Muscle of leg (tissue), 11 donors: ENCODE data around the gene FAM114A1. TPM values are rescaled to one million over a fixed set of nuclear protein-coding genes. Genes with fewer than 3 reads are reported as not detected.

Experiments
- DNase-seq: peaks from one replicate; pipeline ENCODE4 v3.0.0; 2013
- H3K27ac ChIP-seq: one replicate; pipeline ENCODE4 v1.5.1; 2013; ENCODE audit warnings: mild to moderate bottlenecking, low read length, control low read depth
- H3K27me3 ChIP-seq: one replicate; pipeline ENCODE4 v1.6.1; 2013; ENCODE audit warnings: low read length; ENCODE audit not compliant: control insufficient read depth, insufficient read depth
- H3K36me3 ChIP-seq: one replicate; pipeline ENCODE4 v1.6.1; 2013; ENCODE audit warnings: low read length; ENCODE audit not compliant: control insufficient read depth, insufficient read depth
- H3K4me1 ChIP-seq: one replicate; pipeline ENCODE4 v1.6.1; 2013; ENCODE audit warnings: low read length; ENCODE audit not compliant: control insufficient read depth, insufficient read depth
- H3K4me3 ChIP-seq: one replicate; pipeline ENCODE4 v1.5.1; 2013; ENCODE audit warnings: low read length, control low read depth
- H3K9me3 ChIP-seq: replicated peaks from 2 replicates; pipeline ENCODE4 v1.6.1; 2013; ENCODE audit warnings: low read depth, low read length; ENCODE audit not compliant: control insufficient read depth
- WGBS: methylation state at CpG from one replicate; pipeline ENCODE4 v1.1.5; 2013; ENCODE audit warnings: missing lambda C conversion rate; ENCODE audit not compliant: insufficient coverage; 5-methylcytosine and 5-hydroxymethylcytosine counted together
- polyA plus RNA-seq, 8 donors: library from polyadenylated mRNA; unstranded; fragments of 120-200 nt; gene quantifications; one replicate each; pipeline versions ENCODE4 v1.2.1 to v1.2.3, GENCODE V29; 2013; ENCODE audit warnings: inconsistent platforms in 1 of 8, low replicate concordance in 1 of 8; ENCODE audit not compliant: insufficient read length in 8 of 8, insufficient read depth in 1 of 8
- total RNA-seq: library from RNA; stranded (reverse); fragments of 120-200 nt; gene quantifications from one replicate; pipeline ENCODE4 v1.2.4, GENCODE V29; 2013

The FAM114A1 gene
- total and polyA plus RNA-seq, 9 donors: 44.9 to 77.9 (median 54.2) TPM

DNA sequence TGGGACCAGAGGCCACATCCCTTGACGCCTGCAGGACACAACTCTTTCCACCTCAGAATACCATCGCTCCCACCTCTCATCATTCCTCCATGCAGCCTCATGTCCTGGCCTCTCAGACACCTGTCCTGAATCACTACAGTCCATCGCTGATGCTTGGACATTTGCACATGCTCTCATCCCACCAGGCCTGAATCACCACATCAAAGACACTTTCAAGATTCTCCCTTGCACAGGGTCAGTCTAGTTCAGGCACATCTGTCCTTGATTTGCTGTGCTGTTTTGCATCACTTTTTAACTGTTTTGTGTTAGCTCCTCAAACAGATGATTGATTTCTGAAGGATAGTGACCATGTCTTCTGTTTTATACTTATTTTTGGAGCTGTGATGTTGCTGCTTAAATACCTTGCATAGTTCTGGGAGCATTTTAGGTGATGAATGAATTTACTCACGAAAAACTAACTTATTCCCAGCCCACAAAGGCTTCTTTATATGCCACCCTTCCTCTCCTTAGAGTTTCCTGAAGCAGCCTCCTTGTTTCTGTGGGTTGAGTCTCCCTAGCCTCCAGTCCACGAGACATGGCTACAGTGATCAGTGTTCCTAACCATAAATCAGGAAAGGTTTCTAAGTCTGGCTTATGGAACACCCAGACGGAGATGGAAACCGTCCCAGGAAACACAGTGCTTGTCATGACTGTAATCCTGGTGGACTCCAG, 2.6 kb downstream of the FAM114A1 start:
- Histone ChIP-seq H3K9me3 (no peaks in the 10 kb centered on the region), H3K27ac (no peak overlapping the region), H3K36me3 (peaks cover 24% of the 10 kb centered on the region), H3K4me3 (no peak overlapping the region), H3K27me3 (no peaks in the 10 kb centered on the region), H3K4me1 (peaks cover 25% of the 10 kb centered on the region)
- 64% methylated on average over 4 of the region's 7 CpGs for WGBS
- peak; percentile 31 for DNase-seq

DNA sequence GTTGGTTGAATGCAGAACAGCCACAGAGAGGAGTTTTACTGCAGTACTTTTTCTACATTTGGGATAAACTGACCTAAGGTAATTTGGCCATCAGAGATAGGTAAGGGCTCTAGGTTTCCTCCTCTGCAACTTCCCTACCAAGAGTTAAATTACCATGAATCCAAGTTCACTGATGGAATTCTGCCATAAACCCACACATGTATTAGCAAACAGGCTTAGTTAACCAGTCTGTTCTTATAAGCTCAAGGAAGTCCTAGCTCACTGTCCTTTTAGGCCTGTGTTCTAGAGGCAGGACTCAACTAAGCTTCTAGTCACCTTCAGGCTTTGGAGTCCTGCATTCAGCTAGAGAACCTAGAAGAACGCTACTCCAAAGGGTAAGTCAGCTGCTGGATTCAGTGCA, 4.0 kb downstream of the FAM114A1 start:
- H3K27me3 ChIP-seq: no peaks in the 10 kb centered on the region
- peaks cover 26% of the 10 kb centered on the region for H3K36me3 ChIP-seq
- no peak for DNase-seq
- no peaks in the 10 kb centered on the region for H3K9me3 ChIP-seq
- no peak overlapping the region for H3K4me3 ChIP-seq
- H3K4me1 ChIP-seq: peaks cover 25% of the 10 kb centered on the region
- WGBS: 100% methylated on average over 1 of the region's 1 CpG
- H3K27ac ChIP-seq: no peak overlapping the region

DNA sequence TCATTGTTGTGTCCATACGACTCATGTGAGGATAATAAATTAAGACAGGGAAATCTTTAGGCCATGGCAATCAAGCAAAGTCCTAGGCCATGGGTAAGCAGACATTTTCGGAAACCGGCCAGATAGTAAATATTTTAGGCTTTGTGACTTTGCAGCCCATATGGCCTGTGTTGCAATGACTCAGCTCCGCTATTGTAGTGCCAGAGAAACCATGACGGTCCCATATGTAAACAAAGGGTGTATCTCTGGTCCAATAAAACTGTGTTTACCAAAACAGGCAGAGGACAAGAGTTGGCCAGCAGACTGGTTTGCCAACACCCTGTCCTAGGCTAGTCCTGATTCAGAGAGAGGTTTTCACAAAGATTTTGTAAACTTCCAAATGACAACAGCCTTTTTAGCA, 5.0 kb downstream of the FAM114A1 start:
- H3K27ac ChIP-seq: no peak overlapping the region
- H3K9me3 ChIP-seq: no peaks in the 10 kb centered on the region
- no peaks in the 10 kb centered on the region for H3K27me3 ChIP-seq
- H3K4me1 ChIP-seq: peaks cover 21% of the 10 kb centered on the region
- WGBS: 80% methylated on average over 4 of the region's 5 CpGs
- H3K4me3 ChIP-seq: no peak overlapping the region
- DNase-seq: no peak
- H3K36me3 ChIP-seq: peaks cover 35% of the 10 kb centered on the region

DNA sequence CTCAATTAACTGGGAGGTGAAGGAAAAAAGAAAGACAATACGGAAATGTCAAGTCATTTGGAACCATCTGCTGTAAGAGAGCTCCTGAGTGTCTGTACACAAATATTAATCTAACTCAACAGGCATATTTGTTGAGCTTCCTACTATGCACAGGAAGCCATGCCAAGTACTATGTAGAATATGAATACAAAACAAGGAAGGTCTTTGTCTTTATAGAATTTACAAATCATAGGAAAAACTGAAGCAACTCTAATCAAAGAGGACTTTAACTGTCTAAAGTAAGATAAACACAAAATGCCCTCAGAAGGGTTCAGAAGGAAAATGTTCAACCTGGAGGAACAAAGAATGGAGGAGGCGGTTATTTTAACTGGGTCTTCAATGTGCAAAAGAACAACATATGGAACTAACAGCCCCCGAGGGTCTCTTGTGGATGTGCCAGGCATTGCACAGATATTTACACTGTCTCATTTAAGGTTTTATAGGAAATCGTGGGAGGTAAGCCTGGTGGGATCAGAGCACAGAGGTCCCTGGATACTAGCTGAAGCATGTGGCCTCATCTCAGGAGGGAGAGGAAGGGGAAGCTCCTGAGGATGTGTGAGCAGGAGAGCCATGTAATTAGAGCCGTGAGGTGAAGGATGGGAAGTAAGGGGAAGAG, 5.8 kb downstream of the FAM114A1 start:
- peaks cover 40% of the 10 kb centered on the region for H3K36me3 ChIP-seq
- no peak overlapping the region for H3K27ac ChIP-seq
- no peak for DNase-seq
- H3K27me3 ChIP-seq: no peaks in the 10 kb centered on the region
- 71% methylated on average over 3 of the region's 5 CpGs for WGBS
- no peaks in the 10 kb centered on the region for H3K9me3 ChIP-seq
- H3K4me3 ChIP-seq: no peak overlapping the region
- peaks cover 15% of the 10 kb centered on the region for H3K4me1 ChIP-seq

DNA sequence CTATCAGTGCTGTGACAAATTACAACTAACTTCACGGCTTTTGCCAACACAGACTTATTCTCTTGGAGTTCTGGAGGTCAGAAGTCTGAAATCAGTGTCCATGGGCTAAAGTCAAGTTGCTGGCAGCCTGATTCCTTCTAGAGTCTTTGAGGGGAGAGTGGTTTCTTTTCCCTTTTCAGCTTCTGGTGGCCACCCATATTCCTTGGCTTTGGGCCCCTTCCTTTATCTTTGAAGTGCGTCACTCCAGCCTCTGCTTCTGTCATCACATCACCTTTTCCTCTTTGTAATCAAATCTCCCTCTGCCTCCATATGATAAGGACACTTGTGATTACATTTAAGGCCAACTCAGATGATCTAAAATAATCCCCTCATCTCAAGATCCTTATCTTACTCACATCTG, 9.0 kb downstream of the FAM114A1 start:
- Histone ChIP-seq H3K4me1 (no peaks in the 10 kb centered on the region), H3K4me3 (no peak overlapping the region), H3K27ac (no peak overlapping the region), H3K9me3 (no peaks in the 10 kb centered on the region), H3K36me3 (peaks cover 52% of the 10 kb centered on the region), H3K27me3 (no peaks in the 10 kb centered on the region)
- no peak for DNase-seq
- WGBS: 69% methylated on average over 2 of the region's 2 CpGs

DNA sequence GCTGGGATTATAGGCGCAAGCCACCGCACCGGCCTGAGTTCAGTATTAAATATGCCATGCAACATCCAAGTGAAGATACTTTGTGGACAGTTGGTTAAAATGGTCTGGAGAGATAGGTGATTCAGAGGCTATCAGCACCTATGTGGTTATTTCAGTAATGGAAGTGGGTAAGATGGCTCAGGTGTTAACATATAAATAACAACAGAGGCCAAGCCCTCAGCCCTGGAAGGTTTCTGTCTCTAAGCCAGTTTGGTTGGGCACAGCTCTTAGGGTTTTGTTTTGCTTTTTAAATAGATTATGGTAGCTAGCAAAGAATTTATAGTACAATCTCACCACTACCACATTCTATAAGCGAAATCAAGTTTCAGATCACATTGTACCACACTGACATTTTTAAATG, 16.6 kb downstream of the FAM114A1 start:
- H3K36me3 ChIP-seq: peaks cover 37% of the 10 kb centered on the region
- no peaks in the 10 kb centered on the region for H3K9me3 ChIP-seq
- no CpG with 5 or more reads among the region's 4 CpGs for WGBS
- H3K4me3 ChIP-seq: no peak overlapping the region
- no peak overlapping the region for H3K27ac ChIP-seq
- DNase-seq: no peak
- no peaks in the 10 kb centered on the region for H3K27me3 ChIP-seq
- no peaks in the 10 kb centered on the region for H3K4me1 ChIP-seq

DNA sequence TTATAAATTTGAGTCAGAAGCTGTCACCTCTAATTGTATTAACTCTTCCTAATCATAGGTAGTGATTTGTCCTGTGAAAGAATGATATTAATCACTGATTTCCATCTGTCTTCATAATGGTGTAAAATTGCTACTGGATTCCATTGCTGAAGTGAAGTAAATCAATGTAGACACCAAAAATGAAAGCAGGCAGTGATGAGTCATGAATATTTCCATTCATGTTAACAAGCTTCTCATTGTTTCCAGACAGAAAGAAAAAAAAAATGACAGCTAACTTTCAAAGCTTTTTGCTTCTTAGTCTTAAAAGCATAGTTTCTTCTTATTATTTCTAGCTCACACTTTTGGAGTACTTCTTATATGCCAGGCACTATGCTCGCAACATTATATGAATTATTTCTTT, 21.5 kb downstream of the FAM114A1 start:
- Histone ChIP-seq H3K27ac (peak overlapping the region; percentile 56), H3K4me3 (no peak overlapping the region), H3K27me3 (no peaks in the 10 kb centered on the region), H3K4me1 (no peaks in the 10 kb centered on the region), H3K36me3 (peaks cover 40% of the 10 kb centered on the region), H3K9me3 (no peaks in the 10 kb centered on the region)
- peak; percentile 69 for DNase-seq
- WGBS: no CpG with 5 or more reads among the region's 1 CpG

DNA sequence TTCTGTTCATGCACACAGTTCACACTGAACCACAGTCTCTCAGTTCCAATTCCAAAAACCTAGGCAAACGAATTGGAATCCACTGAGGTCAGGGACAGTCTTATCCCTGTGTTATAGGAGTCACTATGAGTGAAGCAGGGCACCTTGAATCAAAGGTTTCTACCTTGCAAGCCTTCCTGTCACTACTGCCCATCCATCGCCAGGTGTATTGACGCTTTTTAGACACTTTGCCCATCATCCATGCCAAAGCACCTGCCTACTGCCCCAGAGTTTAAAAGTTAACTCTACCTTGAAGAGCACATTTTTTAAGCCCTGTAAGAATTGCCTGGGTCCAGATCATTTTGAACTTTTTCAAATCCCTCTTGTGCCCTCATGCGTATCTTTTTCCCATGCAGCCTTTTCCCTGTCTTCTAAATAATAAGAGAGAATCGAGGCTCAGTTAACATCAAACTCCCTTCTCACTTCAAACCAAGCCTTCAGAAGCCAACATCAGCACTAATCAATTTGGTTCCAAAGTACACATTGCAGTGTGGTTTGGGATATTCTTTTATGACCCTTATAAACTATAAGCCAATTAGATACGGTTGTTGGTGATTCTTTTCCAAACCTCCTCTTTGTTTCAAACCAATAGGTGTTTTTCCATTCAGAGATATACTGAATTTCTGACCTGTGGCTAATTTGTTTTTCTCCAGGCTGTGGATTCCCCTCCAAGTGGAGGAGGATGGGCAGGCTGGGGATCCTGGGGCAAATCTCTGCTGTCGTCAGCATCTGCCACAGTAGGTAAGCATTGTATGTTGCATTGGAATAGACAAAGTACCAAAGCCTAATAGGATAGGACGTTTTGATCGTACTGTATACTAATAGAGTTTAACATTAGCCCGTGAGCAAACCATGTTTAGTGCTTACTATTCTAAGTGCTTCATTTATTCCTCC, 23.7 kb downstream of the FAM114A1 start:
- H3K27me3 ChIP-seq: no peaks in the 10 kb centered on the region
- H3K4me3 ChIP-seq: no peak overlapping the region
- WGBS: 88% methylated on average over 3 of the region's 10 CpGs
- H3K4me1 ChIP-seq: no peaks in the 10 kb centered on the region
- no peak overlapping the region for H3K27ac ChIP-seq
- peaks cover 52% of the 10 kb centered on the region for H3K36me3 ChIP-seq
- no peak for DNase-seq
- H3K9me3 ChIP-seq: no peaks in the 10 kb centered on the region

DNA sequence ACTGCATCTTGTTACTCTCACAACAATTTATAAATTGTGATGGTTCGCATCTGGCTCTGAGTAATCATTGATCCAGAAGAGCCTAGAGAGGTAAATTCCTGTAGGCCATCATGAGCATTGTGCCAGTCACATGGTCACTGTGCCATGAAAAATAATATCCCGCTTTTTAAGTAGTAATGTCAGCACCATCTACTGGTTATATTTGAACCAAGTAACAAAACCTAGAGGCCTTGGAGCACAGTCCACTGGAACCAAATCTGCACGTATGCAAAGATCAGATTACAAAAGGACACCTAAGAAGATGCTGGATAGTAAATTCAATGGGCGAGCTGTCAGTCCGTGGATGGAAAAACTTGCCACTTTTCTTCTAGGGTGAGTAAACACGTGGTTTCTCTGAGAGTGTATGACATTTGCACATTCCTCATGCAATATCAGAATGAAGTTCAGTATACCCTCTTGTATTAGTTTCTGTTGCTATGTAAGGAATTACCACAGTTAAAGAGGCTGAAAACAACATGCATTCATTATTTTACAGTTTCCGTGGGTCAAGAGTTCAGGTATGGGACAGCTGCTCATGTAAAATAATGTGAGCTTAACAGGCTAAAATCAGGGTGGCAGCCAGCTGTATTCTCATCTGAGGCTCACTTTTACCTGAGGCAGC, 26.8 kb downstream of the FAM114A1 start:
- Histone ChIP-seq H3K4me1 (no peaks in the 10 kb centered on the region), H3K36me3 (peaks cover 59% of the 10 kb centered on the region)
- WGBS: no CpG with 5 or more reads among the region's 7 CpGs

More for the DNA sequence above, 26.8 kb downstream of the FAM114A1 start:
- H3K27me3 ChIP-seq: no peaks in the 10 kb centered on the region
- no peak overlapping the region for H3K4me3 ChIP-seq
- DNase-seq: no peak
- H3K27ac ChIP-seq: no peak overlapping the region
- no peaks in the 10 kb centered on the region for H3K9me3 ChIP-seq
